Activated CD8-positive, alpha-beta memory T cell treated with anti-CD3 and anti-CD28 coated beads for 4 hours (primary cell): Measurements from ENCODE around the gene CCDC57.
"Not testable (repeated sequence)": the region's sequence is repeated elsewhere in the genome, so short reads cannot be mapped to it uniquely, and the experiment has no call there.

Experiments used
- DNase-seq, 2 donors: peaks; one replicate each; pipeline ENCODE4 v3.0.0-alpha.2; 2020; ENCODE audit warnings: low read depth in 2 of 2

CCDC57 gene

GRCh38 chr17:82223517-82223916 lies 10.9 kb upstream of the CCDC57 start:
- DNase-seq = no peak

GRCh38 chr17:82222816-82223215 lies 10.2 kb upstream of the CCDC57 start:
- DNase-seq = no peak

GRCh38 chr17:82221341-82221902 lies 8.8 kb upstream of the CCDC57 start:
- no peak for DNase-seq

- no peak for DNase-seq
Measured at GRCh38 chr17:82219753-82220709, 7.4 kb upstream of the CCDC57 start.

GRCh38 chr17:82219083-82219482 lies 6.4 kb upstream of the CCDC57 start:
- no peak for DNase-seq

- DNase-seq = no peak
Measured at GRCh38 chr17:82218349-82219075, 5.9 kb upstream of the CCDC57 start.

- DNase-seq = no peak
Measured at GRCh38 chr17:82217530-82218204, 5.0 kb upstream of the CCDC57 start.

GRCh38 chr17:82217120-82217529 lies 4.5 kb upstream of the CCDC57 start:
- DNase-seq = no peak

GRCh38 chr17:82216301-82217119 lies 3.9 kb upstream of the CCDC57 start:
- DNase-seq = no peak

- no peak for DNase-seq
Measured at GRCh38 chr17:82215972-82216300, 3.3 kb upstream of the CCDC57 start.

GRCh38 chr17:82215095-82215971 lies 2.7 kb upstream of the CCDC57 start:
- no peak for DNase-seq

GRCh38 chr17:82214012-82214628 lies 1.5 kb upstream of the CCDC57 start:
- no peak for DNase-seq

GRCh38 chr17:82213251-82214011 lies 789 bp upstream of the CCDC57 start:
- DNase-seq = peak; percentile 70 to 85

GRCh38 chr17:82210655-82211054 lies 2.0 kb downstream of the CCDC57 start:
- DNase-seq = not testable (repeated sequence)

GRCh38 chr17:82205720-82206508 lies 6.7 kb downstream of the CCDC57 start:
- DNase-seq = peak in 1 of 2 donors; percentile 62

- no peak for DNase-seq
Measured at GRCh38 chr17:82204831-82205719, 7.6 kb downstream of the CCDC57 start.

- no peak for DNase-seq
Measured at GRCh38 chr17:82203920-82204319, 8.7 kb downstream of the CCDC57 start.
